ENCODE measurements around the gene FAN1.

FAN1 gene

GRCh38 chr15:30917675-30918074 lies 14.0 kb downstream of the FAN1 start:
- DNase-seq (ENCODE audit: low read depth, low spot score): no peak
- TF ChIP-seq, protein P1, sequence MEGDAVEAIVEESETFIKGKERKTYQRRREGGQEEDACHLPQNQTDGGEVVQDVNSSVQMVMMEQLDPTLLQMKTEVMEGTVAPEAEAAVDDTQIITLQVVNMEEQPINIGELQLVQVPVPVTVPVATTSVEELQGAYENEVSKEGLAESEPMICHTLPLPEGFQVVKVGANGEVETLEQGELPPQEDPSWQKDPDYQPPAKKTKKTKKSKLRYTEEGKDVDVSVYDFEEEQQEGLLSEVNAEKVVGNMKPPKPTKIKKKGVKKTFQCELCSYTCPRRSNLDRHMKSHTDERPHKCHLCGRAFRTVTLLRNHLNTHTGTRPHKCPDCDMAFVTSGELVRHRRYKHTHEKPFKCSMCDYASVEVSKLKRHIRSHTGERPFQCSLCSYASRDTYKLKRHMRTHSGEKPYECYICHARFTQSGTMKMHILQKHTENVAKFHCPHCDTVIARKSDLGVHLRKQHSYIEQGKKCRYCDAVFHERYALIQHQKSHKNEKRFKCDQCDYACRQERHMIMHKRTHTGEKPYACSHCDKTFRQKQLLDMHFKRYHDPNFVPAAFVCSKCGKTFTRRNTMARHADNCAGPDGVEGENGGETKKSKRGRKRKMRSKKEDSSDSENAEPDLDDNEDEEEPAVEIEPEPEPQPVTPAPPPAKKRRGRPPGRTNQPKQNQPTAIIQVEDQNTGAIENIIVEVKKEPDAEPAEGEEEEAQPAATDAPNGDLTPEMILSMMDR (IDR thresholded peaks at IDR 0.05; ENCODE audit: insufficient read depth, low read length, missing control alignments): no peak
- no peak overlapping the region for H3K4me3 ChIP-seq (ENCODE audit: low read depth, low read length)
- ChIA-PET CTCF (interaction anchor here (1.3 to 3.6 kb wide), 3 partner anchors 14 to 212 kb away, joined by 3 to 19 read pairs (median 3); no protein-coding TSS in a partner anchor), POLR2A (no interaction called here)

GRCh38 chr15:30918366-30918765 lies 14.7 kb downstream of the FAN1 start:
- DNase-seq (ENCODE audit: low read depth, low spot score): no peak
- POLR2A ChIA-PET: no interaction called here
- CTCF ChIA-PET: interaction anchor here (1.3 to 3.6 kb wide), 3 partner anchors 13 to 211 kb away, joined by 3 to 19 read pairs (median 3); no protein-coding TSS in a partner anchor
- no peak overlapping the region for H3K4me3 ChIP-seq (ENCODE audit: low read depth, low read length)
- TF ChIP-seq, protein P1 (IDR thresholded peaks at IDR 0.05; ENCODE audit: insufficient read depth, low read length, missing control alignments): no peak

- DNase-seq (ENCODE audit: low read depth, low spot score): no peak
- TF ChIP-seq, protein P1 (IDR thresholded peaks at IDR 0.05; ENCODE audit: insufficient read depth, low read length, missing control alignments): no peak
- CTCF ChIA-PET: interaction anchor here (2.2 to 3.6 kb wide), 2 partner anchors 209 to 210 kb away, joined by 8 to 19 read pairs; no protein-coding TSS in a partner anchor
- H3K4me3 ChIP-seq (ENCODE audit: low read depth, low read length): no peak overlapping the region
- POLR2A ChIA-PET: no interaction called here
Observed at GRCh38 chr15:30919877-30920550, 16.3 kb downstream of the FAN1 start.

DNA sequence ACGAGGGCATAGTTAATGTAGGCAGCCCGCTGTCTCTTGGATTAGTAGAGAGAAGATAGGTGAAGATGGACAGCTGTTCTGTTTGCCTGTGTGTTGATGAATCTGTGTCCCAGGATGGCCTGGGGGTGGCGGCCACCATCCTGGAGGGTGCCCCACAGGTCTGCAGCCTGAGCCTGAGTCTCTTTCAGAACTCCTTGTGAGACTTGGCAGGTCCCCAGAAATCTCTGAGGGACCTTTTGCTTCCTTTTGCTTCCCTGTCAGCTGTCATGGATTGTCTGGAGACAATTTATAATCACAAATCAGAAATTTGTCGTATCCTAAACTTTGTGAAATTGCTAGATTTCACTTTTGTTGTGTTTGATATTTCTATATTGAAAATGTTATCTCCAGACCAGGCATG lies 17.4 kb downstream of the FAN1 start:
- no peak for DNase-seq (ENCODE audit: low read depth, low spot score)
- TF ChIP-seq, protein P1 (IDR thresholded peaks at IDR 0.05; ENCODE audit: insufficient read depth, low read length, missing control alignments): no peak
- POLR2A ChIA-PET: no interaction called here
- H3K4me3 ChIP-seq (ENCODE audit: low read depth, low read length): no peak overlapping the region
- CTCF ChIA-PET: interaction anchor here (0.6 to 2.2 kb wide), 2 partner anchors 14 to 208 kb away, joined by 3 to 8 read pairs; no protein-coding TSS in a partner anchor

GRCh38 chr15:30921781-30922479 lies 18.2 kb downstream of the FAN1 start:
- H3K4me3 ChIP-seq (ENCODE audit: low read depth, low read length): no peak overlapping the region
- TF ChIP-seq, protein P1 (IDR thresholded peaks at IDR 0.05; ENCODE audit: insufficient read depth, low read length, missing control alignments): no peak
- DNase-seq (ENCODE audit: low read depth, low spot score): no peak
- CTCF ChIA-PET: interaction anchor here (2.2 kb wide), 1 partner anchor 207 kb away, joined by 8 read pairs; no protein-coding TSS in a partner anchor
- POLR2A ChIA-PET: no interaction called here
